Activated CD8-positive, alpha-beta T cell treated with anti-CD3 and anti-CD28 coated beads for 36 hours (primary cell): ENCODE measurements around the gene CMC2. TPM values are rescaled to one million over a fixed set of nuclear protein-coding genes. Genes with fewer than 3 reads are reported as not detected.

Experiments used
- ATAC-seq: fragments of 200-7000 bp; cut with Tn5 transposase; one replicate; pipeline ENCODE4 v1.10.0; 2021; ENCODE audit warnings: mild to moderate bottlenecking, moderate library complexity
- CTCF ChIA-PET: fragments of 350-600 bp; sonication (Branson Sonifier 250); formaldehyde crosslinking; loops from one replicate; lab custom pipeline; 2021; ENCODE audit warnings: antibody characterized with exemption; lab: Charles Lee
- POLR2A ChIA-PET: fragments of 350-600 bp; sonication (Branson Sonifier 250); formaldehyde crosslinking; loops from one replicate; lab custom pipeline; 2021; ENCODE audit warnings: antibody characterized with exemption; lab: Charles Lee
- DNase-seq: peaks from one replicate; pipeline ENCODE4 v3.0.0-alpha.2; 2020
- H3K27ac Mint-ChIP-seq: one replicate; pipeline ENCODE4 v1.8.0; 2021; ENCODE audit warnings: mild to moderate bottlenecking, mixed read lengths
- H3K27me3 Mint-ChIP-seq: one replicate; pipeline ENCODE4 v1.8.0; 2021; ENCODE audit warnings: mixed read lengths
- H3K36me3 Mint-ChIP-seq: one replicate; pipeline ENCODE4 v1.8.0; 2021; ENCODE audit warnings: low read depth, mixed read lengths
- H3K4me1 Mint-ChIP-seq: one replicate; pipeline ENCODE4 v1.8.0; 2021; ENCODE audit warnings: low read depth, mixed read lengths
- H3K4me3 Mint-ChIP-seq: one replicate; pipeline ENCODE4 v1.8.0; 2021; ENCODE audit warnings: mild to moderate bottlenecking, moderate library complexity, mixed read lengths
- H3K9me3 Mint-ChIP-seq: one replicate; pipeline ENCODE4 v1.8.0; 2021; ENCODE audit warnings: mixed read lengths
- intact Hi-C: fragments of 100-400 bp; cut with micrococcal nuclease; formaldehyde crosslinking; loops from one replicate; pipeline ENCODE4 v1.10.0; 2022
- total RNA-seq, 2 experiments: library from RNA; stranded (reverse); gene quantifications; one replicate each; pipeline ENCODE4 v1.2.3, GENCODE V29; 2021
- TF ChIP-seq, protein P1 (sequence below): fragments of 200-600 bp; IDR thresholded peaks from one replicate; pipeline ENCODE4 v1.8.0; 2022; ENCODE audit warnings: antibody characterized with exemption, mild to moderate bottlenecking

Gene CMC2
- total RNA-seq, 2 experiments from 2014 or later, result 105 to 106 TPM

DNA sequence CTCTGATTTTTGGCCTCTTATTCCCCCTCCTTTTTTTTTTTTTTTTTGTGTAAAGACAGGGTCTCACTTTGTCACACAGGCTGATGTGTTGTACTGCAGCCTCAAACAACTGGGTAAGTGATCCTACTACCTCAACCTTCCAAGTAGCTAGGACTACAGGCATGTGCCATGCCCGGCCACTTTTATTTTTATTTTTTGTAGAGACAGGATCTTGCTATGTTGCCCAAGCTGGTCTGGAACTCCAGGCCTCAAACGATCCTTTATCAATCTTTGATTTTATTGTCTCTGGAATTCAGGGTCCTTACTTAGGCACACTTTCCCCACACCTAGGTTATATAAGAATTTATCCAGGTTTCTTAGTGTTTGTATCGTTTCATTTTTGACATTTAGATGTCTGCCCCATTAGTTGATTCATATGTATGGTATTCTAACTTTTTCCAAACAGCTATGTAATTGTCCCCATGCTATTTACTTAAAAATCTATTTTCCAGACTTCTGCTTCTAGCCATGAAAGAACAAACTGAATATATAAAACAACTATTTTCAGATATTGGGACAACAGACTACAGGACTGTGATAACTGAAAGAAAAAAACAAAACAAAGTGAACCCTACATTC, 13.9 kb downstream of the CMC2 start:
- Mint-ChIP-seq H3K4me3 (no peak overlapping the region), H3K27ac (no peak overlapping the region), H3K36me3 (peaks cover 40% of the 10 kb centered on the region), H3K4me1 (peaks cover 33% of the 10 kb centered on the region), H3K27me3 (no peaks in the 10 kb centered on the region), H3K9me3 (no peaks in the 10 kb centered on the region)
- TF ChIP-seq, protein P1, sequence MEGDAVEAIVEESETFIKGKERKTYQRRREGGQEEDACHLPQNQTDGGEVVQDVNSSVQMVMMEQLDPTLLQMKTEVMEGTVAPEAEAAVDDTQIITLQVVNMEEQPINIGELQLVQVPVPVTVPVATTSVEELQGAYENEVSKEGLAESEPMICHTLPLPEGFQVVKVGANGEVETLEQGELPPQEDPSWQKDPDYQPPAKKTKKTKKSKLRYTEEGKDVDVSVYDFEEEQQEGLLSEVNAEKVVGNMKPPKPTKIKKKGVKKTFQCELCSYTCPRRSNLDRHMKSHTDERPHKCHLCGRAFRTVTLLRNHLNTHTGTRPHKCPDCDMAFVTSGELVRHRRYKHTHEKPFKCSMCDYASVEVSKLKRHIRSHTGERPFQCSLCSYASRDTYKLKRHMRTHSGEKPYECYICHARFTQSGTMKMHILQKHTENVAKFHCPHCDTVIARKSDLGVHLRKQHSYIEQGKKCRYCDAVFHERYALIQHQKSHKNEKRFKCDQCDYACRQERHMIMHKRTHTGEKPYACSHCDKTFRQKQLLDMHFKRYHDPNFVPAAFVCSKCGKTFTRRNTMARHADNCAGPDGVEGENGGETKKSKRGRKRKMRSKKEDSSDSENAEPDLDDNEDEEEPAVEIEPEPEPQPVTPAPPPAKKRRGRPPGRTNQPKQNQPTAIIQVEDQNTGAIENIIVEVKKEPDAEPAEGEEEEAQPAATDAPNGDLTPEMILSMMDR, result no peak
- intact Hi-C loops, result no loop called here
- DNase-seq, result no peak
- ATAC-seq, result no peak
- POLR2A ChIA-PET, result interaction anchor here (1.5 kb wide), 1 partner anchor 10 kb away, joined by 5 read pairs; no protein-coding TSS in a partner anchor
- CTCF ChIA-PET, result interaction anchor here (1.0 to 1.5 kb wide), 4 partner anchors 12 to 68 kb away, joined by 3 to 8 read pairs (median 4); no protein-coding TSS in a partner anchor

DNA sequence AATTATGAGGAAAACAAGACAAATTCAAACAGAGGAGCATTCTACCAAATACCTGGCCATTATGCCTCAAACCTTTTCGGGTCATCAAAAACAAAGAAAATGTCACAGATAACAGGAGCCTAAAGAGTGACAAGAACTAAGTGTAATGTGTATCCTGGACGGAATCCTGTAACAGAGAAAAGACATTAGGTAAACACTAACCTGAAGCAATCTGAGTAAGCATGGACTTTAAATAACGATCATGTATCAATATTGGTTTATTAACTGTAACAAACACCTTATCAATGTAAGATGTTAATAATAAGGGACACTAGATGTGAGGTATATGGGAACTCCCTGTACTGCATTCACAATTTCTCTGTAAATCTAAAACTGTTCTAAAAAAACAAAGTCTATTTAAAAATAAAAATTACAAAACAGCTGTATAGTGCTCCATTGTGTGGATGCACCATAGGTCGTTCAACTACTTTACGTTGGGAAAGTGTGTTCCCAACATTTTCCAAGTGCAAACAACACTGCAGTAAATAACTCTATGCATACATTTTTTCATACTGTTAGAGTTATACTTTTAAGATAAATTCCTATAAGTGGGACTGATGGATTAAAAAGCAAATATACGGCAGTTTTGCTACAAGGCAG, 14.8 kb downstream of the CMC2 start:
- POLR2A ChIA-PET, result no interaction called here
- TF ChIP-seq, protein P1, result no peak
- no peak overlapping the region for H3K4me3 Mint-ChIP-seq
- DNase-seq, result no peak
- peaks cover 33% of the 10 kb centered on the region for H3K4me1 Mint-ChIP-seq
- CTCF ChIA-PET, result interaction anchor here (1.0 to 1.5 kb wide), 2 partner anchors 12 kb away, joined by 4 to 8 read pairs; no protein-coding TSS in a partner anchor
- no peak for ATAC-seq
- H3K27me3 Mint-ChIP-seq, result no peaks in the 10 kb centered on the region
- intact Hi-C loops, result no loop called here
- H3K36me3 Mint-ChIP-seq, result peaks cover 43% of the 10 kb centered on the region
- no peaks in the 10 kb centered on the region for H3K9me3 Mint-ChIP-seq
- H3K27ac Mint-ChIP-seq, result no peak overlapping the region

DNA sequence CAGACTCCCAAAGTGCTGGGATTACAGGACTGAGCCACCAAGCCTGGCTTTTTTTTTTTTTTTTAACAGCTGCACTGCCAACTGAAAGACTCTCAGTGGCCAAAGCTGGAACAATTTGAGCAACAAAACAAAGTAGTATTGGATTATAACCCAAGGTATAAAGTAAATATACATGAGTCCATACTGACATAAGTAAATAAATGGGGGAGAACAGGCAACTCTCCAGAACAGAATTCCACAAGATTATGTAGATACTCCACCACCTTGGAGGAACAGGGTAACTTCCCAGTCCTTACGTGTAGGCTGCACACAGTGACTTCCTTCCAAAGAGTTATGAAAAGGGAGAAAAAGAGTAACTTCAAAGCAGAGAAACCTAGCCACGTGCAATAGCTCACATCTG, 15.7 kb downstream of the CMC2 start:
- CTCF ChIA-PET, result interaction anchor here (1.0 kb wide), 1 partner anchor 13 kb away, joined by 4 read pairs; no protein-coding TSS in a partner anchor
- Mint-ChIP-seq H3K27ac (no peak overlapping the region), H3K9me3 (no peaks in the 10 kb centered on the region), H3K36me3 (peaks cover 44% of the 10 kb centered on the region), H3K4me3 (no peak overlapping the region), H3K4me1 (peaks cover 35% of the 10 kb centered on the region), H3K27me3 (no peaks in the 10 kb centered on the region)
- TF ChIP-seq, protein P1, result no peak
- POLR2A ChIA-PET, result interaction anchor here (1.0 kb wide), 1 partner anchor 16 kb away, joined by 3 read pairs; the partner anchor contains the start of genes CENPN and CMC2
- ATAC-seq (no peak), DNase-seq (no peak)
- intact Hi-C loops, result no loop called here

DNA sequence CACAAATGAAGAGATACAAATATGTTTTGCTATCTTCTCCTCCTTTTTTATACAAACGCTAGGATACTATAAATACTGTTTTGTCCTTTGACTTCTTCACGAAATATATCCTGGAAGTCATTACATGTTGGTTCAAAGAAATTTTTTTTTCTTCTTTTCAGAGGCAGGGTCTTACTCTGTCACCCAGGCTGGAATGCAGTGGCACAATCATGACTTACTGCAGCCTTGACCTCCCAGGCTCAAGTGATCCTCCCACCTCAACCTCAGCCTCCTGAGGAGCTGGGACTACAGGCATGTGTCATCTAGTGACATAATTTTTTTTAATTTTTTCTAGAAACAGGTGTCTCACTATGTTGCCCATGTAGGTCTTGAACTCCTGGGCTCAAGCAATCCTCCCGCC, 16.1 kb downstream of the CMC2 start:
- ATAC-seq (no peak), DNase-seq (no peak)
- CTCF ChIA-PET, result interaction anchor here (2.6 kb wide), 1 partner anchor 14 kb away, joined by 13 read pairs; no protein-coding TSS in a partner anchor
- Mint-ChIP-seq H3K27ac (no peak overlapping the region), H3K36me3 (peaks cover 41% of the 10 kb centered on the region), H3K27me3 (no peaks in the 10 kb centered on the region), H3K4me3 (no peak overlapping the region), H3K9me3 (no peaks in the 10 kb centered on the region), H3K4me1 (peaks cover 36% of the 10 kb centered on the region)
- TF ChIP-seq, protein P1, result no peak
- POLR2A ChIA-PET, result interaction anchor here (1.0 kb wide), 1 partner anchor 16 kb away, joined by 3 read pairs; the partner anchor contains the start of genes CENPN and CMC2
- intact Hi-C loops, result no loop called here

DNA sequence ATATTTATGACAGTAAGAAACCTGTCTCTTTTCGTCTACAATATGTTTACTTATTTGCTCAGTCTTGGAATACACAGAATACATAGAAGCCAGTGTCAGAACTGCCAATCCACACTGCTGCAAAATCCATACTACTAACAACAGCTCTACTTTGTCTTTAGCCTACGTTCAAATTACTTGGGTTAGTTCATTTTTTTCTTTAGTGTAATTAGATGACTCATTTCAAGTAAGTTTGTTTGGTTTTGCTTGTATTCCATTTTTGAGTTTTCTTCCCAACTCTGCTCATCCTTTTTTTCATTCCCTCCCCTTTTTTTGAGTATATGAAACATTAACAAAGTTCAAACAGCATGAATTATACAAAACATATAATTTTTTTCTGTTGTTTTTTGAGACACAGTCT, 16.9 kb downstream of the CMC2 start:
- POLR2A ChIA-PET, result no interaction called here
- CTCF ChIA-PET, result interaction anchor here (2.6 kb wide), 1 partner anchor 14 kb away, joined by 13 read pairs; no protein-coding TSS in a partner anchor
- Mint-ChIP-seq H3K36me3 (peaks cover 35% of the 10 kb centered on the region), H3K27ac (no peak overlapping the region), H3K4me1 (peaks cover 39% of the 10 kb centered on the region), H3K9me3 (no peaks in the 10 kb centered on the region), H3K27me3 (no peaks in the 10 kb centered on the region), H3K4me3 (no peak overlapping the region)
- TF ChIP-seq, protein P1, result no peak
- DNase-seq, result no peak
- no peak for ATAC-seq
- intact Hi-C loops, result no loop called here
